H9 (cell line): ENCODE data around the gene CARD19. TPM values are rescaled to one million over a fixed set of nuclear protein-coding genes. Genes with fewer than 3 reads are reported as not detected.

Source experiments
- DNase-seq: peaks from one replicate; pipeline ENCODE4 v3.0.0-alpha.2; 2017
- H2AFZ ChIP-seq: one replicate; pipeline ENCODE4 v1.6.1; 2013; ENCODE audit warnings: mild to moderate bottlenecking, low read length, control low read depth, moderate library complexity
- H2AK5ac ChIP-seq: 2 replicates; pipeline ENCODE4 v1.6.1; 2013; ENCODE audit warnings: low read length, control low read depth, mixed read lengths; ENCODE audit not compliant: insufficient read length
- H2BK120ac ChIP-seq: one replicate; pipeline ENCODE4 v1.6.1; 2013; ENCODE audit warnings: low read depth, mild to moderate bottlenecking, low read length, control low read depth, inconsistent platforms; ENCODE audit not compliant: poor library complexity, severe bottlenecking
- H2BK12ac ChIP-seq: 2 replicates; pipeline ENCODE4 v1.6.1; 2013; ENCODE audit warnings: low read length, control low read depth, mixed read lengths, low read depth; ENCODE audit not compliant: insufficient read length
- H2BK15ac ChIP-seq: 2 replicates; pipeline ENCODE4 v1.6.1; 2013; ENCODE audit warnings: low read depth, low read length, control low read depth
- H2BK20ac ChIP-seq: one replicate; pipeline ENCODE4 v1.6.1; 2013; ENCODE audit warnings: low read depth, mild to moderate bottlenecking, low read length, control low read depth, inconsistent platforms; ENCODE audit not compliant: poor library complexity, severe bottlenecking
- H2BK5ac ChIP-seq: 2 replicates; pipeline ENCODE4 v1.6.1; 2013; ENCODE audit warnings: low read length, control low read depth, mixed read lengths; ENCODE audit not compliant: insufficient read length
- H3K14ac ChIP-seq: 2 replicates; pipeline ENCODE4 v1.6.1; 2013; ENCODE audit warnings: low read length, control low read depth; ENCODE audit not compliant: insufficient read depth
- H3K18ac ChIP-seq: 2 replicates; pipeline ENCODE4 v1.6.1; 2013; ENCODE audit warnings: low read depth, mild to moderate bottlenecking, mixed read lengths, low read length, control low read depth; ENCODE audit not compliant: insufficient read length
- H3K23ac ChIP-seq: 2 replicates; pipeline ENCODE4 v1.6.1; 2013; ENCODE audit warnings: low read length, control low read depth, mixed read lengths, low read depth; ENCODE audit not compliant: insufficient read length
- H3K23me2 ChIP-seq: 2 replicates; pipeline ENCODE4 v1.6.1; 2013; ENCODE audit warnings: low read depth, mild to moderate bottlenecking, mixed read lengths, low read length, control low read depth; ENCODE audit not compliant: insufficient read length, poor library complexity, severe bottlenecking
- H3K27ac ChIP-seq: 2 replicates; pipeline ENCODE4 v1.5.1; 2013; ENCODE audit warnings: low read length, control low read depth, mixed read lengths, low read depth; ENCODE audit not compliant: insufficient read length
- H3K27me3 ChIP-seq: 2 replicates; pipeline ENCODE4 v1.6.1; 2013; ENCODE audit warnings: low read length, control low read depth, inconsistent platforms; ENCODE audit not compliant: insufficient read depth
- H3K4ac ChIP-seq: 2 replicates; pipeline ENCODE4 v1.6.1; 2013; ENCODE audit warnings: low read depth, mild to moderate bottlenecking, control low read depth, inconsistent platforms, low read length, moderate library complexity
- H3K4me1 ChIP-seq: 2 replicates; pipeline ENCODE4 v1.6.1; 2013; ENCODE audit warnings: low read length, control low read depth, inconsistent platforms; ENCODE audit not compliant: insufficient read depth
- H3K4me2 ChIP-seq: 2 replicates; pipeline ENCODE4 v1.6.1; 2013; ENCODE audit warnings: low read length, control low read depth, mixed read lengths; ENCODE audit not compliant: insufficient read length, insufficient read depth
- H3K56ac ChIP-seq: 2 replicates; pipeline ENCODE4 v1.6.1; 2013; ENCODE audit warnings: low read depth, mild to moderate bottlenecking, mixed read lengths, low read length, control low read depth; ENCODE audit not compliant: insufficient read length
- H3K79me1 ChIP-seq: 2 replicates; pipeline ENCODE4 v1.6.1; 2013; ENCODE audit warnings: low read depth, mild to moderate bottlenecking, moderate library complexity, low read length, control low read depth, inconsistent platforms; ENCODE audit not compliant: insufficient read depth, poor library complexity, severe bottlenecking
- H3K79me2 ChIP-seq: 2 replicates; pipeline ENCODE4 v1.6.1; 2013; ENCODE audit warnings: low read length, control low read depth, inconsistent platforms; ENCODE audit not compliant: insufficient read depth
- H3K9ac ChIP-seq: 2 replicates; pipeline ENCODE4 v1.6.1; 2013; ENCODE audit warnings: low read length, control low read depth, mixed read lengths; ENCODE audit not compliant: insufficient read length; ENCODE audit errors: extremely low read depth
- H3K9me3 ChIP-seq: one replicate; pipeline ENCODE4 v1.6.1; 2013; ENCODE audit warnings: low read depth, low read length, inconsistent platforms; ENCODE audit not compliant: control insufficient read depth
- H3T11ph ChIP-seq: one replicate; pipeline ENCODE4 v1.6.1; 2013; ENCODE audit warnings: mild to moderate bottlenecking, low read length, control low read depth, inconsistent platforms
- H4K20me1 ChIP-seq: one replicate; pipeline ENCODE4 v1.6.1; 2013; ENCODE audit not compliant: control insufficient read depth, insufficient read length, insufficient read depth
- H4K5ac ChIP-seq: 2 replicates; pipeline ENCODE4 v1.6.1; 2013; ENCODE audit warnings: low read depth, mild to moderate bottlenecking, mixed read lengths, low read length, control low read depth; ENCODE audit not compliant: insufficient read length
- H4K8ac ChIP-seq: replicated peaks from 2 replicates; pipeline ENCODE4 v1.6.1; 2013; ENCODE audit warnings: low read length, control low read depth, mixed read lengths, low read depth; ENCODE audit not compliant: insufficient read length
- H4K91ac ChIP-seq: 2 replicates; pipeline ENCODE4 v1.6.1; 2013; ENCODE audit warnings: low read depth, mild to moderate bottlenecking, moderate library complexity, mixed read lengths, low read length, control low read depth; ENCODE audit not compliant: insufficient read length
- H3K27ac Mint-ChIP-seq, 3 experiments: 2 replicates in 2 of 3; 3 replicates in 1 of 3; pipeline ENCODE4 v1.8.0; 2020 to 2021; ENCODE audit warnings: mixed read lengths in 3 of 3, mild to moderate bottlenecking in 1 of 3, moderate library complexity in 1 of 3
- H3K27me3 Mint-ChIP-seq: 2 replicates; pipeline ENCODE4 v1.8.0; 2021; ENCODE audit warnings: low read depth, mild to moderate bottlenecking, moderate library complexity, mixed read lengths
- H3K36me3 Mint-ChIP-seq, 3 experiments: 2 replicates in 2 of 3; 3 replicates in 1 of 3; pipeline ENCODE4 v1.8.0; 2020 to 2021; ENCODE audit warnings: low read depth in 3 of 3, mixed read lengths in 3 of 3; ENCODE audit not compliant: insufficient read depth in 1 of 3
- H3K4me1 Mint-ChIP-seq, 2 experiments: 2 replicates each; pipeline ENCODE4 v1.8.0; 2020; ENCODE audit warnings: mixed read lengths in 2 of 2
- H3K4me3 Mint-ChIP-seq, 2 experiments: 2 replicates in 1 of 2; 3 replicates in 1 of 2; pipeline ENCODE4 v1.8.0; 2020 to 2021; ENCODE audit warnings: mild to moderate bottlenecking in 2 of 2, mixed read lengths in 2 of 2, moderate library complexity in 1 of 2
- H3K9me3 Mint-ChIP-seq, 2 experiments: 2 replicates in 1 of 2; 3 replicates in 1 of 2; pipeline ENCODE4 v1.8.0; 2020; ENCODE audit warnings: mild to moderate bottlenecking in 2 of 2, mixed read lengths in 2 of 2, moderate library complexity in 1 of 2
- CTCF ChIP-seq: fragments of 200-600 bp; sonication (generic); conservative IDR thresholded peaks from 3 replicates; pipeline ENCODE4 v1.8.0; 2021; ENCODE audit warnings: antibody characterized with exemption, mild to moderate bottlenecking
- WGBS: extraction: QIAGEN DNeasy Blood & Tissue Kit; methylation state at CpG from one replicate; pipeline ENCODE4 v1.1.7; 2013; ENCODE audit warnings: missing lambda C conversion rate, low lambda C conversion rate, mixed read lengths; ENCODE audit not compliant: insufficient read length; ENCODE audit errors: extremely low coverage; 5-methylcytosine and 5-hydroxymethylcytosine counted together
- total RNA-seq: library from RNA; stranded (reverse); gene quantifications from 2 replicates; pipeline ENCODE4 v1.2.1, GENCODE V29; 2021

CARD19 gene
- total RNA-seq, 1 experiment from 2014 or later, result 21.4 TPM

GRCh38 chr9:93110311-93110855, 14.4 kb downstream of the CARD19 start:
- no CpG with 5 or more reads among the region's 14 CpGs for WGBS
- H3K9me3 Mint-ChIP-seq, result no peaks in the 10 kb centered on the region
- H4K20me1 ChIP-seq, result no peaks in the 10 kb centered on the region

More at GRCh38 chr9:93110311-93110855, 14.4 kb downstream of the CARD19 start:
- Histone ChIP-seq H3K23ac (no peak overlapping the region), H2BK15ac (no peak overlapping the region), H3K56ac (no peak overlapping the region), H3K79me2 (no peaks in the 10 kb centered on the region), H4K8ac (no peak overlapping the region), H3K27ac (no peak overlapping the region), H2BK120ac (no peak overlapping the region), H3K4me2 (no peak overlapping the region), H3K14ac (no peak overlapping the region), H3K18ac (no peak overlapping the region), H4K91ac (no peak overlapping the region), H2AK5ac (no peak overlapping the region), H3K9ac (no peak overlapping the region), H2BK5ac (no peak overlapping the region), H2BK12ac (no peak overlapping the region), H3K23me2 (no peaks in the 10 kb centered on the region), H4K5ac (no peak overlapping the region), H3K27me3 (no peaks in the 10 kb centered on the region), H2AFZ (no peak overlapping the region), H3K9me3 (no peaks in the 10 kb centered on the region), H2BK20ac (no peak overlapping the region), H3T11ph (no peak overlapping the region), H3K79me1 (peaks cover 3% of the 10 kb centered on the region), H3K4ac (no peak overlapping the region), H3K4me1 (no peaks in the 10 kb centered on the region)
- no peak for DNase-seq
- no peaks in the 10 kb centered on the region for H3K27me3 Mint-ChIP-seq
- TF ChIP-seq CTCF, result no peak
- peaks cover 0 to 8% (median 3%) of the 10 kb centered on the region in 3 experiments; a peak in 5 of 7 replicates for H3K36me3 Mint-ChIP-seq
- H3K4me1 Mint-ChIP-seq, result peaks cover 10 to 14% of the 10 kb centered on the region in 2 experiments; a peak in 3 of 4 replicates
- H3K4me3 Mint-ChIP-seq, result no peak overlapping the region
- H3K27ac Mint-ChIP-seq, result no peak overlapping the region
